Measurements from ENCODE around the gene SHROOM3.

The SHROOM3 gene

GRCh38 chr4:76762137-76763130 lies 327.4 kb downstream of the SHROOM3 start:
- Mint-ChIP-seq H3K9me3 (no peaks in the 10 kb centered on the region), H3K27ac (no peak overlapping the region), H3K4me1 (no peaks in the 10 kb centered on the region), H3K4me3 (no peak overlapping the region), H3K27me3 (peaks cover 15% of the 10 kb centered on the region), H3K36me3 (no peaks in the 10 kb centered on the region)
- no peak for DNase-seq (ENCODE audit: low spot score in 2 of 2)
- ATAC-seq (ENCODE audit: low read depth) = no peak

- Mint-ChIP-seq H3K36me3 (no peaks in the 10 kb centered on the region), H3K27me3 (peaks cover 17% of the 10 kb centered on the region), H3K4me1 (no peaks in the 10 kb centered on the region), H3K4me3 (no peak overlapping the region), H3K9me3 (no peaks in the 10 kb centered on the region), H3K27ac (no peak overlapping the region)
- no peak for ATAC-seq (ENCODE audit: low read depth)
- no peak for DNase-seq (ENCODE audit: low spot score in 2 of 2)
Measured at GRCh38 chr4:76764251-76764650, 329.2 kb downstream of the SHROOM3 start.

- Mint-ChIP-seq H3K4me1 (no peaks in the 10 kb centered on the region), H3K27me3 (peaks cover 14% of the 10 kb centered on the region), H3K27ac (no peak overlapping the region), H3K36me3 (no peaks in the 10 kb centered on the region), H3K9me3 (no peaks in the 10 kb centered on the region), H3K4me3 (no peak overlapping the region)
- ATAC-seq (ENCODE audit: low read depth) = no peak
- no peak for DNase-seq (ENCODE audit: low spot score in 2 of 2)
Measured at GRCh38 chr4:76765473-76766183, 330.6 kb downstream of the SHROOM3 start.

- Mint-ChIP-seq H3K4me3 (no peak overlapping the region), H3K36me3 (no peaks in the 10 kb centered on the region), H3K4me1 (peaks cover 5% of the 10 kb centered on the region), H3K27me3 (peaks cover 11% of the 10 kb centered on the region), H3K9me3 (no peaks in the 10 kb centered on the region), H3K27ac (no peak overlapping the region)
- DNase-seq (ENCODE audit: low spot score in 2 of 2) (no peak), ATAC-seq (ENCODE audit: low read depth) (no peak)
Measured at GRCh38 chr4:76767983-76768382, 333.0 kb downstream of the SHROOM3 start.

- no peak overlapping the region for H3K27ac Mint-ChIP-seq
- no peak for DNase-seq (ENCODE audit: low spot score in 2 of 2)
- H3K27me3 Mint-ChIP-seq = peaks cover 6% of the 10 kb centered on the region
- H3K4me3 Mint-ChIP-seq = no peak overlapping the region
- peaks cover 5% of the 10 kb centered on the region for H3K4me1 Mint-ChIP-seq
- no peaks in the 10 kb centered on the region for H3K36me3 Mint-ChIP-seq
- ATAC-seq (ENCODE audit: low read depth) = no peak
- H3K9me3 Mint-ChIP-seq = peaks cover 3% of the 10 kb centered on the region
Measured at GRCh38 chr4:76772498-76773106, 337.6 kb downstream of the SHROOM3 start.

GRCh38 chr4:76773766-76774165 lies 338.7 kb downstream of the SHROOM3 start:
- Mint-ChIP-seq H3K27me3 (peaks cover 3% of the 10 kb centered on the region), H3K36me3 (no peaks in the 10 kb centered on the region), H3K4me1 (peaks cover 5% of the 10 kb centered on the region), H3K27ac (no peak overlapping the region), H3K9me3 (peaks cover 3% of the 10 kb centered on the region), H3K4me3 (no peak overlapping the region)
- DNase-seq (ENCODE audit: low spot score in 2 of 2) (no peak), ATAC-seq (ENCODE audit: low read depth) (no peak)

- no peak for ATAC-seq (ENCODE audit: low read depth)
- no peak for DNase-seq (ENCODE audit: low spot score in 2 of 2)
- Mint-ChIP-seq H3K27ac (no peak overlapping the region), H3K4me1 (no peaks in the 10 kb centered on the region), H3K36me3 (no peaks in the 10 kb centered on the region), H3K4me3 (no peak overlapping the region), H3K27me3 (peaks cover 8% of the 10 kb centered on the region), H3K9me3 (peaks cover 3% of the 10 kb centered on the region)
Measured at GRCh38 chr4:76779740-76780459, 344.9 kb downstream of the SHROOM3 start.

GRCh38 chr4:76780781-76781697 lies 346.0 kb downstream of the SHROOM3 start:
- H3K27me3 Mint-ChIP-seq = peaks cover 11% of the 10 kb centered on the region
- ATAC-seq (ENCODE audit: low read depth) = no peak

GRCh38 chr4:76781698-76782595 lies 346.9 kb downstream of the SHROOM3 start:
- no peaks in the 10 kb centered on the region for H3K36me3 Mint-ChIP-seq
- H3K27ac Mint-ChIP-seq = no peak overlapping the region
- DNase-seq (ENCODE audit: low spot score in 2 of 2) (no peak), ATAC-seq (ENCODE audit: low read depth) (no peak)
- H3K9me3 Mint-ChIP-seq = peaks cover 1% of the 10 kb centered on the region
- H3K4me3 Mint-ChIP-seq = no peak overlapping the region
- no peaks in the 10 kb centered on the region for H3K4me1 Mint-ChIP-seq
- H3K27me3 Mint-ChIP-seq = peaks cover 10% of the 10 kb centered on the region

More at GRCh38 chr4:76780781-76781697, 346.0 kb downstream of the SHROOM3 start:
- Mint-ChIP-seq H3K27ac (no peak overlapping the region), H3K9me3 (peaks cover 3% of the 10 kb centered on the region), H3K36me3 (no peaks in the 10 kb centered on the region), H3K4me1 (no peaks in the 10 kb centered on the region), H3K4me3 (no peak overlapping the region)
- no peak for DNase-seq (ENCODE audit: low spot score in 2 of 2)

GRCh38 chr4:76782837-76783236 lies 347.8 kb downstream of the SHROOM3 start:
- H3K27ac Mint-ChIP-seq = no peak overlapping the region
- H3K4me3 Mint-ChIP-seq = no peak overlapping the region
- ATAC-seq (ENCODE audit: low read depth) (no peak), DNase-seq (ENCODE audit: low spot score in 2 of 2) (no peak)
- H3K4me1 Mint-ChIP-seq = no peaks in the 10 kb centered on the region
- peaks cover 12% of the 10 kb centered on the region for H3K27me3 Mint-ChIP-seq
- H3K9me3 Mint-ChIP-seq = no peaks in the 10 kb centered on the region
- no peaks in the 10 kb centered on the region for H3K36me3 Mint-ChIP-seq

GRCh38 chr4:76783836-76784235 lies 348.8 kb downstream of the SHROOM3 start:
- ATAC-seq (ENCODE audit: low read depth) (no peak), DNase-seq (ENCODE audit: low spot score in 2 of 2) (no peak)
- Mint-ChIP-seq H3K27me3 (peaks cover 12% of the 10 kb centered on the region), H3K4me3 (no peak overlapping the region), H3K36me3 (no peaks in the 10 kb centered on the region), H3K27ac (no peak overlapping the region), H3K4me1 (no peaks in the 10 kb centered on the region), H3K9me3 (no peaks in the 10 kb centered on the region)

- DNase-seq (ENCODE audit: low spot score in 2 of 2) = no peak
- ATAC-seq (ENCODE audit: low read depth) = no peak
- Mint-ChIP-seq H3K4me3 (no peak overlapping the region), H3K36me3 (no peaks in the 10 kb centered on the region), H3K27ac (no peak overlapping the region), H3K9me3 (no peaks in the 10 kb centered on the region), H3K27me3 (peaks cover 12% of the 10 kb centered on the region), H3K4me1 (no peaks in the 10 kb centered on the region)
Measured at GRCh38 chr4:76784237-76784636, 349.2 kb downstream of the SHROOM3 start.

Measured in memory B cell (primary cell).